CD14-positive monocyte (primary cell): ENCODE data around the gene CD40LG. TPM values are rescaled to one million over a fixed set of nuclear protein-coding genes. Genes with fewer than 3 reads are reported as not detected.

Source experiments
- DNase-seq, 3 donors: peaks; one replicate each; pipeline ENCODE4 v3.0.0-alpha.2; 2011 to 2022
- H2AFZ ChIP-seq: 2 replicates; pipeline ENCODE4 v1.6.0; 2012; ENCODE audit warnings: mild to moderate bottlenecking, low read depth, low read length, inconsistent platforms; ENCODE audit not compliant: insufficient read depth, poor library complexity, severe bottlenecking
- H3K27ac ChIP-seq, 2 donors: 1 replicate in 1 of 2; 2 replicates in 1 of 2; pipeline ENCODE4 v1.5.1; 2012 to 2013; ENCODE audit warnings: low read length in 2 of 2, control low read depth in 1 of 2, inconsistent platforms in 1 of 2, low read depth in 1 of 2, mild to moderate bottlenecking in 1 of 2
- H3K27me3 ChIP-seq, 2 donors: one replicate each; pipeline versions ENCODE4 v1.6.0 to v1.6.1; 2011 to 2013; ENCODE audit warnings: low read length in 2 of 2; ENCODE audit not compliant: control insufficient read depth in 2 of 2, insufficient read depth in 2 of 2
- H3K36me3 ChIP-seq, 2 donors: replicated peaks in 1 of 2; 1 replicate in 1 of 2; 2 replicates in 1 of 2; pipeline versions ENCODE4 v1.5.1 to v1.6.1; 2012 to 2013; ENCODE audit warnings: low read length in 2 of 2, control low read depth in 1 of 2, inconsistent platforms in 1 of 2, mild to moderate bottlenecking in 1 of 2; ENCODE audit not compliant: insufficient read depth in 2 of 2, control insufficient read depth in 1 of 2
- H3K4me1 ChIP-seq, 2 donors: 1 replicate in 1 of 2; 2 replicates in 1 of 2; pipeline versions ENCODE4 v1.5.1 to v1.6.1; 2012 to 2013; ENCODE audit warnings: low read length in 2 of 2, control low read depth in 1 of 2, inconsistent platforms in 1 of 2, mild to moderate bottlenecking in 1 of 2, moderate library complexity in 1 of 2; ENCODE audit not compliant: insufficient read depth in 2 of 2, control insufficient read depth in 1 of 2
- H3K4me2 ChIP-seq: replicated peaks from 2 replicates; pipeline ENCODE3; 2012; ENCODE audit warnings: low read length, moderate library complexity, mild to moderate bottlenecking; ENCODE audit not compliant: poor library complexity, severe bottlenecking; ENCODE audit errors: extremely low read depth
- H3K4me3 ChIP-seq, 3 experiments: fragments of 200-600 bp in 1 of 3; sonication (generic) in 1 of 3; replicated peaks in 1 of 3; 1 replicate in 2 of 3; 2 replicates in 1 of 3; pipeline ENCODE4 v1.5.1; 2011 to 2013; ENCODE audit warnings: low read length in 3 of 3, mild to moderate bottlenecking in 3 of 3, control low read depth in 2 of 3, low read depth in 2 of 3, inconsistent platforms in 1 of 3, moderate library complexity in 1 of 3
- H3K79me2 ChIP-seq: 2 replicates; pipeline ENCODE4 v1.6.0; 2012; ENCODE audit warnings: mild to moderate bottlenecking, control low read depth, inconsistent platforms, low read length, moderate library complexity; ENCODE audit not compliant: insufficient read depth
- H3K9ac ChIP-seq: 2 replicates; pipeline ENCODE4 v1.6.0; 2017; ENCODE audit warnings: low read length, mild to moderate bottlenecking; ENCODE audit not compliant: insufficient read depth, poor library complexity, severe bottlenecking
- H3K9me3 ChIP-seq, 2 donors: replicated peaks in 1 of 2; 1 replicate in 1 of 2; 2 replicates in 1 of 2; pipeline versions ENCODE4 v1.5.1 to v1.6.1; 2012 to 2013; ENCODE audit warnings: low read length in 2 of 2, control low read depth in 1 of 2; ENCODE audit not compliant: control insufficient read depth in 1 of 2, insufficient read depth in 1 of 2
- H4K20me1 ChIP-seq: 2 replicates; pipeline ENCODE4 v1.6.0; 2012; ENCODE audit warnings: mild to moderate bottlenecking, low read length, control low read depth, moderate library complexity; ENCODE audit not compliant: insufficient read depth
- H3K27ac Mint-ChIP-seq, 7 donors: one replicate each; pipeline ENCODE4 v1.8.0; 2020; ENCODE audit warnings: mild to moderate bottlenecking in 7 of 7, mixed read lengths in 7 of 7, moderate library complexity in 6 of 7, inconsistent platforms in 2 of 7
- H3K27me3 Mint-ChIP-seq, 3 donors: one replicate each; pipeline ENCODE4 v1.8.0; 2021 to 2022; ENCODE audit warnings: low read depth in 3 of 3, mild to moderate bottlenecking in 3 of 3, mixed read lengths in 3 of 3, moderate library complexity in 3 of 3, inconsistent platforms in 1 of 3
- H3K36me3 Mint-ChIP-seq, 2 donors: one replicate each; pipeline ENCODE4 v1.8.0; 2020; ENCODE audit warnings: mixed read lengths in 2 of 2, inconsistent platforms in 1 of 2, mild to moderate bottlenecking in 1 of 2
- H3K4me1 Mint-ChIP-seq: one replicate; pipeline ENCODE4 v1.8.0; 2020; ENCODE audit warnings: mild to moderate bottlenecking, mixed read lengths
- H3K4me3 Mint-ChIP-seq, 2 donors: one replicate each; pipeline ENCODE4 v1.8.0; 2020; ENCODE audit warnings: mild to moderate bottlenecking in 2 of 2, mixed read lengths in 2 of 2, moderate library complexity in 1 of 2
- H3K9me3 Mint-ChIP-seq, 7 donors: one replicate each; pipeline ENCODE4 v1.8.0; 2020 to 2022; ENCODE audit warnings: mixed read lengths in 7 of 7, mild to moderate bottlenecking in 6 of 7, moderate library complexity in 6 of 7, inconsistent platforms in 2 of 7
- CTCF ChIP-seq: fragments of 200-600 bp; IDR thresholded peaks from one replicate; pipeline ENCODE4 v1.8.0; 2022; ENCODE audit warnings: antibody characterized with exemption, mild to moderate bottlenecking
- WGBS: methylation state at CpG from one replicate; pipeline ENCODE4 v1.1.5; 2013; ENCODE audit warnings: missing lambda C conversion rate; ENCODE audit not compliant: insufficient coverage; 5-methylcytosine and 5-hydroxymethylcytosine counted together
- intact Hi-C, 2 donors: fragments of 100-400 bp; cut with micrococcal nuclease; formaldehyde crosslinking; loops; one replicate each; pipeline versions ENCODE4 v1.15.0 to v1.15.1; 2023
- polyA plus RNA-seq, 3 donors: library from polyadenylated mRNA; depleted of rRNA in 1 of 3; unstranded in 2 of 3; stranded (reverse) in 1 of 3; fragments of 300-500 nt in 2 of 3; fragments of >200 nt in 1 of 3; fragmentation: Illumina TruSeq in 2 of 3; gene quantifications; 1 replicate in 2 of 3; 2 replicates in 1 of 3; pipeline ENCODE4 v1.2.3, GENCODE V29; 2012 to 2021

CD40LG gene
- polyA plus RNA-seq, 3 donors: 0.09 TPM; not detected in 2

GRCh38 chrX:136639506-136640176 lies 8.3 kb upstream of the CD40LG start:
- no peak overlapping the region for H3K27ac ChIP-seq
- H3K4me1 ChIP-seq: no peaks in the 10 kb centered on the region
- intact Hi-C loops: no loop called here

GRCh38 chrX:136643243-136643642 lies 4.7 kb upstream of the CD40LG start:
- Mint-ChIP-seq H3K9me3 (peaks cover 0 to 3% (median 1%) of the 10 kb centered on the region in 7 donors), H3K4me3 (peak overlapping the region in 1 of 2 donors; percentile 12), H3K27ac (no peak overlapping the region), H3K36me3 (peaks cover 0 to 3% of the 10 kb centered on the region in 2 donors), H3K27me3 (peaks cover 0 to 7% (median 1%) of the 10 kb centered on the region in 3 donors), H3K4me1 (peaks cover 20% of the 10 kb centered on the region)
- Histone ChIP-seq H3K4me2 (no peak overlapping the region), H3K27ac (no peak overlapping the region), H3K27me3 (no peaks in the 10 kb centered on the region), H3K9ac (no peak overlapping the region), H4K20me1 (no peaks in the 10 kb centered on the region), H2AFZ (no peak overlapping the region), H3K79me2 (no peaks in the 10 kb centered on the region), H3K9me3 (no peaks in the 10 kb centered on the region), H3K4me3 (no peak overlapping the region), H3K36me3 (no peaks in the 10 kb centered on the region), H3K4me1 (no peaks in the 10 kb centered on the region)
- no peak for TF ChIP-seq CTCF
- intact Hi-C loops: no loop called here
- no CpG with 5 or more reads among the region's 1 CpG for WGBS
- DNase-seq: no peak

More at GRCh38 chrX:136639506-136640176, 8.3 kb upstream of the CD40LG start:
- Mint-ChIP-seq H3K27me3 (peaks cover 0 to 7% (median 1%) of the 10 kb centered on the region in 3 donors), H3K4me1 (peaks cover 26% of the 10 kb centered on the region), H3K4me3 (no peak overlapping the region), H3K36me3 (peaks cover 2 to 3% of the 10 kb centered on the region in 2 donors), H3K9me3 (no peaks in the 10 kb centered on the region), H3K27ac (peak overlapping the region in 2 of 7 donors; percentile 1 to 50)
- no peak overlapping the region for H3K4me3 ChIP-seq
- 56% methylated on average over 3 of the region's 8 CpGs for WGBS
- no peaks in the 10 kb centered on the region for H3K9me3 ChIP-seq
- no peak for DNase-seq
- no peaks in the 10 kb centered on the region for H3K36me3 ChIP-seq
- H3K79me2 ChIP-seq: no peaks in the 10 kb centered on the region
- TF ChIP-seq CTCF: no peak
- no peaks in the 10 kb centered on the region for H3K27me3 ChIP-seq
- no peaks in the 10 kb centered on the region for H4K20me1 ChIP-seq
- no peak overlapping the region for H2AFZ ChIP-seq
- no peak overlapping the region for H3K4me2 ChIP-seq
- no peak overlapping the region for H3K9ac ChIP-seq
